T-helper 2 cell treated with Interferon-gamma antibody and Interleukin-4, amounts not matched to agents 100 ng/mL and 5 ng/mL, for 36 hours (primary cell): ENCODE data around the gene TENM3. TPM values are rescaled to one million over a fixed set of nuclear protein-coding genes. Genes with fewer than 3 reads are reported as not detected.

Experiments
- intact Hi-C: fragments of 100-400 bp; cut with micrococcal nuclease; formaldehyde crosslinking; loops from one replicate; pipeline ENCODE4 v1.15.1; 2023
- total RNA-seq: library from RNA; stranded (reverse); gene quantifications from 2 replicates; pipeline ENCODE4 v1.2.3, GENCODE V29; 2022

Gene TENM3
- total RNA-seq, 1 donor from 2014 or later, result not detected

GRCh38 chr4:182254026-182254780, 11.0 kb downstream of the TENM3 start:
- intact Hi-C loops, result no loop called here

- intact Hi-C loops, result no loop called here
These were observed 12.4 kb downstream of the TENM3 start for GRCh38 chr4:182255441-182256190.

GRCh38 chr4:182257016-182257415, 13.8 kb downstream of the TENM3 start:
- intact Hi-C loops, result no loop called here

- intact Hi-C loops, result no loop called here
These were observed 14.3 kb downstream of the TENM3 start for GRCh38 chr4:182257503-182257902.

GRCh38 chr4:182258441-182259000, 15.3 kb downstream of the TENM3 start:
- intact Hi-C loops, result no loop called here

GRCh38 chr4:182261651-182262223, 18.5 kb downstream of the TENM3 start:
- intact Hi-C loops, result no loop called here

GRCh38 chr4:182263562-182263961, 20.4 kb downstream of the TENM3 start:
- intact Hi-C loops, result no loop called here

- intact Hi-C loops, result no loop called here
These were observed 21.0 kb downstream of the TENM3 start for GRCh38 chr4:182264139-182264752.

GRCh38 chr4:182265881-182266280, 22.7 kb downstream of the TENM3 start:
- intact Hi-C loops, result no loop called here

- intact Hi-C loops, result no loop called here
These were observed 23.8 kb downstream of the TENM3 start for GRCh38 chr4:182267048-182267447.

- intact Hi-C loops, result no loop called here
These were observed 25.8 kb downstream of the TENM3 start for GRCh38 chr4:182268966-182269365.

- intact Hi-C loops, result no loop called here
These were observed 28.5 kb downstream of the TENM3 start for GRCh38 chr4:182271731-182272130.

- intact Hi-C loops, result no loop called here
These were observed 28.9 kb downstream of the TENM3 start for GRCh38 chr4:182272151-182272550.

GRCh38 chr4:182273191-182273935, 30.2 kb downstream of the TENM3 start:
- intact Hi-C loops, result no loop called here

- intact Hi-C loops, result no loop called here
These were observed 33.3 kb downstream of the TENM3 start for GRCh38 chr4:182276210-182277109.

GRCh38 chr4:182277377-182277776, 34.2 kb downstream of the TENM3 start:
- intact Hi-C loops, result no loop called here

- intact Hi-C loops, result no loop called here
These were observed 35.5 kb downstream of the TENM3 start for GRCh38 chr4:182278729-182279128.

- intact Hi-C loops, result no loop called here
These were observed 37.4 kb downstream of the TENM3 start for GRCh38 chr4:182280436-182281111.

- intact Hi-C loops, result no loop called here
These were observed 42.8 kb downstream of the TENM3 start for GRCh38 chr4:182286035-182286434.
